NT2/D1 (cell line): ENCODE data around the gene SPRR3.

Experiments
- SUZ12 ChIP-seq: IDR thresholded peaks from 2 replicates; pipeline ENCODE4 v1.6.1; 2011; ENCODE audit not compliant: insufficient read length, insufficient read depth; ENCODE audit errors: extremely low read depth
- YY1 ChIP-seq: IDR thresholded peaks from 2 replicates; pipeline ENCODE4 v1.6.1; 2011; ENCODE audit not compliant: insufficient read length, insufficient read depth
- ZNF274 ChIP-seq: IDR thresholded peaks from 2 replicates; pipeline ENCODE4 v1.6.1; 2011; ENCODE audit warnings: mild to moderate bottlenecking, low read depth, low read length

DNA sequence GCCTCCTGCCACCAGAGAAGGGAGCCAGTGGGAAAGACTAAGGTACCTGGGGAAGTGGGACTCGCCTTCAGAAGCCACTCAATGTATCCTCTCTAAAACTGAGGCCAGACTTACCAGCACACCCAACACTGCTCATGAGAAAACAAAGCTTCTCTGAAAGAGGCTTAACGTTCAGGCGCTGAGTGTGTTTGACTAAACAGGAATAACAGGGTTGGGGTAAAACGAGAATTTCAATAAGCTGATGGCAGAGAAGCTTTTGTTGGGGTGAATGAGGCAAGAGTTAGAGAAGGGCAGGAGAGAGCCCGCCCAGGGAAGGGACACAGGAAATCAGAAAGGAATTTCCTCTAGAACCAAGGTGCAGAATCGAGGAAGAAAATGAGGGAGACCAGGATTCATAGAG lies 1.7 kb upstream of the SPRR3 start:
- TF ChIP-seq ZNF274 (no peak), YY1 (no peak), SUZ12 (no peak)
